Memory B cell (primary cell): Measurements from ENCODE around the gene PURA.
"Not testable (repeated sequence)": the region's sequence is repeated elsewhere in the genome, so short reads cannot be mapped to it uniquely, and the experiment has no call there.

Experiments used
- ATAC-seq: fragments of 150-1000 bp; cut with Tn5 transposase; 2 replicates; pipeline ENCODE4 v1.10.0; 2021; ENCODE audit warnings: low read depth, mild to moderate bottlenecking, moderate library complexity
- DNase-seq, 2 donors: peaks; one replicate each; pipeline ENCODE4 v3.0.0; 2022; ENCODE audit warnings: low spot score in 2 of 2
- H3K27ac Mint-ChIP-seq: one replicate; pipeline ENCODE4 v1.8.0; 2022; ENCODE audit warnings: mild to moderate bottlenecking, moderate library complexity, mixed read lengths
- H3K27me3 Mint-ChIP-seq: one replicate; pipeline ENCODE4 v1.8.0; 2022; ENCODE audit warnings: mixed read lengths
- H3K36me3 Mint-ChIP-seq: one replicate; pipeline ENCODE4 v1.8.0; 2022; ENCODE audit warnings: mild to moderate bottlenecking, mixed read lengths
- H3K4me1 Mint-ChIP-seq: one replicate; pipeline ENCODE4 v1.8.0; 2022; ENCODE audit warnings: mixed read lengths
- H3K4me3 Mint-ChIP-seq: one replicate; pipeline ENCODE4 v1.8.0; 2022; ENCODE audit warnings: mild to moderate bottlenecking, moderate library complexity, mixed read lengths
- H3K9me3 Mint-ChIP-seq: one replicate; pipeline ENCODE4 v1.8.0; 2022; ENCODE audit warnings: mixed read lengths

The PURA gene

GRCh38 chr5:140152022-140152999 lies 38.4 kb downstream of the PURA start:
- H3K36me3 Mint-ChIP-seq: no peaks in the 10 kb centered on the region
- no peak overlapping the region for H3K4me3 Mint-ChIP-seq

GRCh38 chr5:140153255-140153654 lies 39.3 kb downstream of the PURA start:
- Mint-ChIP-seq H3K9me3 (no peaks in the 10 kb centered on the region), H3K36me3 (no peaks in the 10 kb centered on the region), H3K4me1 (peaks cover 13% of the 10 kb centered on the region), H3K4me3 (no peak overlapping the region), H3K27me3 (no peaks in the 10 kb centered on the region), H3K27ac (no peak overlapping the region)
- ATAC-seq (no peak), DNase-seq (no peak)

More at GRCh38 chr5:140152022-140152999, 38.4 kb downstream of the PURA start:
- DNase-seq: no peak
- Mint-ChIP-seq H3K4me1 (peaks cover 13% of the 10 kb centered on the region), H3K27ac (no peak overlapping the region), H3K9me3 (no peaks in the 10 kb centered on the region), H3K27me3 (no peaks in the 10 kb centered on the region)
- no peak for ATAC-seq

GRCh38 chr5:140153905-140154304 lies 40.0 kb downstream of the PURA start:
- H3K9me3 Mint-ChIP-seq: no peaks in the 10 kb centered on the region
- peaks cover 13% of the 10 kb centered on the region for H3K4me1 Mint-ChIP-seq
- H3K27ac Mint-ChIP-seq: no peak overlapping the region
- H3K36me3 Mint-ChIP-seq: no peaks in the 10 kb centered on the region
- DNase-seq (no peak), ATAC-seq (no peak)
- H3K4me3 Mint-ChIP-seq: no peak overlapping the region
- no peaks in the 10 kb centered on the region for H3K27me3 Mint-ChIP-seq

GRCh38 chr5:140154710-140155381 lies 40.9 kb downstream of the PURA start:
- H3K4me1 Mint-ChIP-seq: peaks cover 13% of the 10 kb centered on the region
- not testable (repeated sequence) for H3K4me3 Mint-ChIP-seq, H3K27me3 Mint-ChIP-seq, DNase-seq, ATAC-seq, H3K27ac Mint-ChIP-seq, H3K36me3 Mint-ChIP-seq, H3K9me3 Mint-ChIP-seq

GRCh38 chr5:140157032-140157781 lies 43.3 kb downstream of the PURA start:
- peaks cover 8% of the 10 kb centered on the region for H3K4me1 Mint-ChIP-seq
- no peaks in the 10 kb centered on the region for H3K9me3 Mint-ChIP-seq
- H3K27ac Mint-ChIP-seq: no peak overlapping the region
- ATAC-seq (peak; percentile 100), DNase-seq (peak; percentile 87 to 92)
- peaks cover under 1% of the 10 kb centered on the region for H3K27me3 Mint-ChIP-seq
- no peaks in the 10 kb centered on the region for H3K36me3 Mint-ChIP-seq
- peak overlapping the region; percentile 28 for H3K4me3 Mint-ChIP-seq

GRCh38 chr5:140159014-140159927 lies 45.4 kb downstream of the PURA start:
- H3K4me1 Mint-ChIP-seq: peaks cover 9% of the 10 kb centered on the region
- DNase-seq: no peak
- no peak overlapping the region for H3K4me3 Mint-ChIP-seq
- no peaks in the 10 kb centered on the region for H3K9me3 Mint-ChIP-seq
- no peak overlapping the region for H3K27ac Mint-ChIP-seq
- peaks cover 2% of the 10 kb centered on the region for H3K27me3 Mint-ChIP-seq
- H3K36me3 Mint-ChIP-seq: no peaks in the 10 kb centered on the region
- ATAC-seq: no peak

- DNase-seq (no peak), ATAC-seq (no peak)
- Mint-ChIP-seq H3K27ac (no peak overlapping the region), H3K4me3 (no peak overlapping the region), H3K4me1 (peaks cover 2% of the 10 kb centered on the region), H3K9me3 (no peaks in the 10 kb centered on the region), H3K36me3 (peaks cover 6% of the 10 kb centered on the region), H3K27me3 (peaks cover 2% of the 10 kb centered on the region)
These were observed 48.4 kb downstream of the PURA start for GRCh38 chr5:140162275-140162674.

GRCh38 chr5:140162781-140163180 lies 48.9 kb downstream of the PURA start:
- H3K9me3 Mint-ChIP-seq: no peaks in the 10 kb centered on the region
- no peak overlapping the region for H3K4me3 Mint-ChIP-seq
- H3K27ac Mint-ChIP-seq: no peak overlapping the region
- DNase-seq (no peak), ATAC-seq (no peak)
- peaks cover 7% of the 10 kb centered on the region for H3K36me3 Mint-ChIP-seq
- peaks cover 2% of the 10 kb centered on the region for H3K27me3 Mint-ChIP-seq
- H3K4me1 Mint-ChIP-seq: peaks cover 2% of the 10 kb centered on the region

GRCh38 chr5:140165101-140165922 lies 51.4 kb downstream of the PURA start:
- Mint-ChIP-seq H3K27ac (no peak overlapping the region), H3K4me3 (no peak overlapping the region), H3K36me3 (peaks cover 7% of the 10 kb centered on the region), H3K27me3 (peaks cover 2% of the 10 kb centered on the region), H3K9me3 (no peaks in the 10 kb centered on the region), H3K4me1 (peaks cover 2% of the 10 kb centered on the region)
- DNase-seq (no peak), ATAC-seq (no peak)

GRCh38 chr5:140165923-140166270 lies 52.0 kb downstream of the PURA start:
- Mint-ChIP-seq H3K36me3 (peaks cover 7% of the 10 kb centered on the region), H3K4me1 (peaks cover 2% of the 10 kb centered on the region), H3K27ac (no peak overlapping the region), H3K9me3 (no peaks in the 10 kb centered on the region), H3K27me3 (peaks cover 2% of the 10 kb centered on the region), H3K4me3 (no peak overlapping the region)
- ATAC-seq: no peak
- DNase-seq: no peak

GRCh38 chr5:140166911-140167310 lies 53.0 kb downstream of the PURA start:
- Mint-ChIP-seq H3K4me3 (no peak overlapping the region), H3K36me3 (peaks cover 7% of the 10 kb centered on the region), H3K27ac (no peak overlapping the region), H3K27me3 (peaks cover 2% of the 10 kb centered on the region), H3K9me3 (no peaks in the 10 kb centered on the region), H3K4me1 (peaks cover 2% of the 10 kb centered on the region)
- DNase-seq: no peak
- ATAC-seq: no peak

- no peak overlapping the region for H3K4me3 Mint-ChIP-seq
- H3K9me3 Mint-ChIP-seq: no peaks in the 10 kb centered on the region
- no peaks in the 10 kb centered on the region for H3K4me1 Mint-ChIP-seq
- H3K27me3 Mint-ChIP-seq: no peaks in the 10 kb centered on the region
- H3K27ac Mint-ChIP-seq: no peak overlapping the region
- ATAC-seq (no peak), DNase-seq (no peak)
- peaks cover 7% of the 10 kb centered on the region for H3K36me3 Mint-ChIP-seq
These were observed 54.5 kb downstream of the PURA start for GRCh38 chr5:140168371-140168770.
